Osteoblast (primary cell): ENCODE data around the gene GALNT2. TPM values are rescaled to one million over a fixed set of nuclear protein-coding genes. Genes with fewer than 3 reads are reported as not detected.

Experiments
- DNase-seq: peaks from one replicate; pipeline ENCODE4 v3.0.0; 2011; ENCODE audit warnings: low spot score, mixed read lengths; ENCODE audit not compliant: insufficient read length; ENCODE audit errors: missing footprints
- H2AFZ ChIP-seq: 2 replicates; pipeline ENCODE4 v1.6.0; 2011; ENCODE audit warnings: mild to moderate bottlenecking, low read length
- H3K27ac ChIP-seq: 2 replicates; pipeline ENCODE4 v1.5.1; 2011; ENCODE audit warnings: mild to moderate bottlenecking, low read depth, low read length, moderate library complexity
- H3K27me3 ChIP-seq: 2 replicates; pipeline ENCODE4 v1.6.0; 2012; ENCODE audit warnings: mild to moderate bottlenecking, control low read depth, inconsistent platforms, low read length, moderate library complexity; ENCODE audit not compliant: insufficient read depth
- H3K36me3 ChIP-seq: 2 replicates; pipeline ENCODE4 v1.5.1; 2011; ENCODE audit warnings: mild to moderate bottlenecking, low read length, control low read depth, moderate library complexity; ENCODE audit not compliant: insufficient read depth
- H3K4me1 ChIP-seq: 2 replicates; pipeline ENCODE4 v1.5.1; 2011; ENCODE audit warnings: mild to moderate bottlenecking, low read length, control low read depth, moderate library complexity; ENCODE audit not compliant: insufficient read depth
- H3K4me2 ChIP-seq: 2 replicates; pipeline ENCODE4 v1.6.0; 2011; ENCODE audit warnings: mild to moderate bottlenecking, low read length; ENCODE audit not compliant: insufficient read depth
- H3K4me3 ChIP-seq: fragments of 200-600 bp; sonication (generic); 3 replicates; pipeline ENCODE4 v1.5.1; 2012; ENCODE audit warnings: mild to moderate bottlenecking, low read length, inconsistent platforms; ENCODE audit not compliant: insufficient read depth
- H3K79me2 ChIP-seq: 2 replicates; pipeline ENCODE4 v1.6.0; 2012; ENCODE audit warnings: mild to moderate bottlenecking, low read length, control low read depth, inconsistent platforms; ENCODE audit not compliant: insufficient read depth
- H3K9me3 ChIP-seq: 2 replicates; pipeline ENCODE4 v1.5.1; 2011; ENCODE audit warnings: low read depth, low read length, control low read depth
- H4K20me1 ChIP-seq: 2 replicates; pipeline ENCODE4 v1.6.0; 2012; ENCODE audit warnings: mild to moderate bottlenecking, low read length, control low read depth; ENCODE audit not compliant: insufficient read depth
- CTCF ChIP-seq: IDR thresholded peaks from 2 replicates; pipeline ENCODE4 v1.5.1; 2011; ENCODE audit warnings: mild to moderate bottlenecking, low read depth, low read length, moderate library complexity; ENCODE audit errors: extremely low read depth
- total RNA-seq: library from RNA; depleted of rRNA; stranded (reverse); fragments of >200 nt; gene quantifications from 2 replicates; pipeline ENCODE4 v1.2.3, GENCODE V29; 2012

Gene GALNT2
- total RNA-seq, 1 donor: 83.2 TPM

GRCh38 chr1:230153641-230154296 lies 86.7 kb downstream of the GALNT2 start:
- no peak for TF ChIP-seq CTCF
- H2AFZ ChIP-seq: no peak overlapping the region
- H3K27ac ChIP-seq: peak overlapping the region; percentile 15
- no peak overlapping the region for H3K4me3 ChIP-seq
- peaks cover 74% of the 10 kb centered on the region for H4K20me1 ChIP-seq
- peaks cover 98% of the 10 kb centered on the region for H3K79me2 ChIP-seq
- H3K27me3 ChIP-seq: no peaks in the 10 kb centered on the region
- H3K36me3 ChIP-seq: peaks cover 3% of the 10 kb centered on the region
- no peak for DNase-seq
- H3K4me2 ChIP-seq: peak overlapping the region; percentile 9
- peaks cover 10% of the 10 kb centered on the region for H3K4me1 ChIP-seq
- H3K9me3 ChIP-seq: no peaks in the 10 kb centered on the region

DNA sequence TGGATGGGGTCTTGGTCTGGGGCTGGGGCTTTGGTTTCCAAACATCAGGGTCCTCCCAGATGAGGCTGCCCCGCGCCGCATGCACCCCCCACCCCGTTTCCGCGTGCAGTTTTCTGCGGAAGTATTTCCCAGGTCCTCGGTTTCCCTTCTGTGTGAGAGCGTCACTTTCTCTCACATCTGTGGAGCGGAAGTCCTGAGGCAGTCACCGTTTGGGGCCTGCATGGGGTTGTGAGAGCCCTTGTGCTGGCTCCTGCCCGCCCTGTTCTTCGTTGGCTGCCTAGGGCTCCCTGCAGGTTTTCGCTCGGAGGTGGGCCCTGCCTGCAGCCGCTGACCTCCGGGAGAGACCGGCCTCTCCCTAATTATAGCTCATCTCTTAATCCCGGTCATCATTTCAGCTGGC lies 88.0 kb downstream of the GALNT2 start:
- Histone ChIP-seq H3K79me2 (peaks cover 98% of the 10 kb centered on the region), H3K4me3 (no peak overlapping the region), H2AFZ (no peak overlapping the region), H3K27me3 (no peaks in the 10 kb centered on the region), H4K20me1 (peaks cover 79% of the 10 kb centered on the region), H3K4me2 (no peak overlapping the region), H3K27ac (no peak overlapping the region), H3K9me3 (no peaks in the 10 kb centered on the region), H3K36me3 (peaks cover 3% of the 10 kb centered on the region), H3K4me1 (peaks cover 10% of the 10 kb centered on the region)
- DNase-seq: no peak
- TF ChIP-seq CTCF: no peak

GRCh38 chr1:230156068-230156467 lies 89.0 kb downstream of the GALNT2 start:
- H3K79me2 ChIP-seq: peaks cover 96% of the 10 kb centered on the region
- H3K27me3 ChIP-seq: no peaks in the 10 kb centered on the region
- no peak for DNase-seq
- H4K20me1 ChIP-seq: peaks cover 74% of the 10 kb centered on the region
- peaks cover 3% of the 10 kb centered on the region for H3K36me3 ChIP-seq
- no peak overlapping the region for H3K4me2 ChIP-seq
- no peaks in the 10 kb centered on the region for H3K9me3 ChIP-seq
- peaks cover 10% of the 10 kb centered on the region for H3K4me1 ChIP-seq
- H2AFZ ChIP-seq: no peak overlapping the region
- TF ChIP-seq CTCF: no peak
- no peak overlapping the region for H3K4me3 ChIP-seq
- no peak overlapping the region for H3K27ac ChIP-seq

GRCh38 chr1:230156536-230156935 lies 89.5 kb downstream of the GALNT2 start:
- peaks cover 74% of the 10 kb centered on the region for H4K20me1 ChIP-seq
- TF ChIP-seq CTCF: no peak
- H3K9me3 ChIP-seq: no peaks in the 10 kb centered on the region
- no peak for DNase-seq
- no peak overlapping the region for H3K4me3 ChIP-seq
- no peak overlapping the region for H3K4me2 ChIP-seq
- H2AFZ ChIP-seq: no peak overlapping the region
- no peak overlapping the region for H3K27ac ChIP-seq
- peaks cover 10% of the 10 kb centered on the region for H3K4me1 ChIP-seq
- peaks cover 96% of the 10 kb centered on the region for H3K79me2 ChIP-seq
- peaks cover 3% of the 10 kb centered on the region for H3K36me3 ChIP-seq
- H3K27me3 ChIP-seq: no peaks in the 10 kb centered on the region
